HG02678 (cell line): ENCODE data around the gene TRERF1.

ENCODE experiments used
- ATAC-seq: cut with Tn5 transposase; IDR thresholded peaks from one replicate; pipeline ENCODE4 v1.9.1; 2021; ENCODE audit warnings: mild to moderate bottlenecking, moderate library complexity; ENCODE audit not compliant: unreplicated experiment

Gene TRERF1

GRCh38 chr6:42374018-42374669, 77.6 kb downstream of the TRERF1 start:
- no peak for ATAC-seq

- ATAC-seq, result no peak
These were observed 79.0 kb downstream of the TRERF1 start for GRCh38 chr6:42372699-42373098.

GRCh38 chr6:42370323-42370985, 81.3 kb downstream of the TRERF1 start:
- ATAC-seq, result no peak

- ATAC-seq, result no peak
These were observed 82.2 kb downstream of the TRERF1 start for GRCh38 chr6:42369568-42369967.

GRCh38 chr6:42368181-42368580, 83.5 kb downstream of the TRERF1 start:
- ATAC-seq, result no peak

- no peak for ATAC-seq
These were observed 84.2 kb downstream of the TRERF1 start for GRCh38 chr6:42367353-42368011.

- no peak for ATAC-seq
These were observed 84.8 kb downstream of the TRERF1 start for GRCh38 chr6:42366999-42367352.

- ATAC-seq, result no peak
These were observed 85.6 kb downstream of the TRERF1 start for GRCh38 chr6:42366011-42366705.

GRCh38 chr6:42365021-42365420, 86.7 kb downstream of the TRERF1 start:
- ATAC-seq, result no peak

GRCh38 chr6:42363926-42364849, 87.5 kb downstream of the TRERF1 start:
- no peak for ATAC-seq

GRCh38 chr6:42361036-42361435, 90.7 kb downstream of the TRERF1 start:
- no peak for ATAC-seq

GRCh38 chr6:42359021-42359420, 92.7 kb downstream of the TRERF1 start:
- no peak for ATAC-seq

GRCh38 chr6:42355416-42355815, 96.3 kb downstream of the TRERF1 start:
- ATAC-seq, result no peak

- no peak for ATAC-seq
These were observed 97.0 kb downstream of the TRERF1 start for GRCh38 chr6:42354702-42355101.

- no peak for ATAC-seq
These were observed 98.7 kb downstream of the TRERF1 start for GRCh38 chr6:42352856-42353564.

GRCh38 chr6:42350911-42351310, 100.8 kb downstream of the TRERF1 start:
- ATAC-seq, result no peak

GRCh38 chr6:42349753-42350511, 101.8 kb downstream of the TRERF1 start:
- no peak for ATAC-seq

- no peak for ATAC-seq
These were observed 104.3 kb downstream of the TRERF1 start for GRCh38 chr6:42347456-42347855.

- ATAC-seq, result no peak
These were observed 105.9 kb downstream of the TRERF1 start for GRCh38 chr6:42345696-42346416.
